Transverse colon (tissue), 4 donors: Measurements from ENCODE around the gene HIP1.

Experiments
- EP300 ChIP-seq: sonication (generic); formaldehyde crosslinking; IDR thresholded peaks from one replicate; pipeline ENCODE4 v1.6.1; 2017; ENCODE audit warnings: antibody characterized with exemption, low read depth
- POLR2A ChIP-seq: fragments of 450-650 bp; IDR thresholded peaks from one replicate; pipeline ENCODE4 v1.6.1; 2016; ENCODE audit warnings: antibody characterized with exemption, mild to moderate bottlenecking, moderate library complexity
- POLR2AphosphoS5 ChIP-seq, 3 donors: sonication (generic); formaldehyde crosslinking; IDR thresholded peaks; one replicate each; pipeline ENCODE4 v1.6.1; 2016; ENCODE audit warnings: antibody characterized with exemption in 3 of 3
- TF ChIP-seq, protein P1 (sequence below), 5 experiments: fragments of 200-600 bp in 3 of 5; fragments of 450-650 bp in 2 of 5; sonication (generic) in 3 of 5; IDR thresholded peaks; 1 replicate in 2 of 5; 2 replicates in 3 of 5; pipeline ENCODE4 v1.5.1; 2016 to 2017; ENCODE audit warnings: antibody characterized with exemption in 5 of 5, inconsistent platforms in 3 of 5, mild to moderate bottlenecking in 2 of 5, moderate library complexity in 1 of 5

DNA sequence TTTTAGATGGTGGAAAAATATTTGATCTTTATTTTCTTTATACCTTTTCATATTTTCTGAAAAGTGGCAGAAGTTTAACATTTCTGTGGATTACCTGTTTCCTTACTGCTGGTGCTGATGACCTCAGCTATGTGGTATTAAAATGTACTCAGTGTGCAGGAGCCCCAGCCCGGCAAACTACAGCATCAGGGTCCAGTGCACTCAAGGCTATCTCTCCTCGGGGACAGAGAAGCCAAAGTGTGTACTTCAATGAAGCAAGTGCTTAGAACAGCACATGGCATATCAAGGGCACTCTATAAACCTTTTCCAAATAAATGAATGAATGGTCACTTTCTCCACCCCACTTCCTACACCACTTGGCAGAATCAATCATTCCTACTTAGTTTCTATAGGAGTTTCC lies 111.8 kb downstream of the HIP1 start:
- TF ChIP-seq, protein P1, sequence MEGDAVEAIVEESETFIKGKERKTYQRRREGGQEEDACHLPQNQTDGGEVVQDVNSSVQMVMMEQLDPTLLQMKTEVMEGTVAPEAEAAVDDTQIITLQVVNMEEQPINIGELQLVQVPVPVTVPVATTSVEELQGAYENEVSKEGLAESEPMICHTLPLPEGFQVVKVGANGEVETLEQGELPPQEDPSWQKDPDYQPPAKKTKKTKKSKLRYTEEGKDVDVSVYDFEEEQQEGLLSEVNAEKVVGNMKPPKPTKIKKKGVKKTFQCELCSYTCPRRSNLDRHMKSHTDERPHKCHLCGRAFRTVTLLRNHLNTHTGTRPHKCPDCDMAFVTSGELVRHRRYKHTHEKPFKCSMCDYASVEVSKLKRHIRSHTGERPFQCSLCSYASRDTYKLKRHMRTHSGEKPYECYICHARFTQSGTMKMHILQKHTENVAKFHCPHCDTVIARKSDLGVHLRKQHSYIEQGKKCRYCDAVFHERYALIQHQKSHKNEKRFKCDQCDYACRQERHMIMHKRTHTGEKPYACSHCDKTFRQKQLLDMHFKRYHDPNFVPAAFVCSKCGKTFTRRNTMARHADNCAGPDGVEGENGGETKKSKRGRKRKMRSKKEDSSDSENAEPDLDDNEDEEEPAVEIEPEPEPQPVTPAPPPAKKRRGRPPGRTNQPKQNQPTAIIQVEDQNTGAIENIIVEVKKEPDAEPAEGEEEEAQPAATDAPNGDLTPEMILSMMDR (IDR thresholded peaks at IDR 0.05), result no peak
- no peak for TF ChIP-seq POLR2A
- TF ChIP-seq POLR2AphosphoS5 (IDR thresholded peaks at IDR 0.05), result no peak
- no peak for TF ChIP-seq EP300
